ENCODE results near the gene PI4K2B.

Gene PI4K2B

DNA sequence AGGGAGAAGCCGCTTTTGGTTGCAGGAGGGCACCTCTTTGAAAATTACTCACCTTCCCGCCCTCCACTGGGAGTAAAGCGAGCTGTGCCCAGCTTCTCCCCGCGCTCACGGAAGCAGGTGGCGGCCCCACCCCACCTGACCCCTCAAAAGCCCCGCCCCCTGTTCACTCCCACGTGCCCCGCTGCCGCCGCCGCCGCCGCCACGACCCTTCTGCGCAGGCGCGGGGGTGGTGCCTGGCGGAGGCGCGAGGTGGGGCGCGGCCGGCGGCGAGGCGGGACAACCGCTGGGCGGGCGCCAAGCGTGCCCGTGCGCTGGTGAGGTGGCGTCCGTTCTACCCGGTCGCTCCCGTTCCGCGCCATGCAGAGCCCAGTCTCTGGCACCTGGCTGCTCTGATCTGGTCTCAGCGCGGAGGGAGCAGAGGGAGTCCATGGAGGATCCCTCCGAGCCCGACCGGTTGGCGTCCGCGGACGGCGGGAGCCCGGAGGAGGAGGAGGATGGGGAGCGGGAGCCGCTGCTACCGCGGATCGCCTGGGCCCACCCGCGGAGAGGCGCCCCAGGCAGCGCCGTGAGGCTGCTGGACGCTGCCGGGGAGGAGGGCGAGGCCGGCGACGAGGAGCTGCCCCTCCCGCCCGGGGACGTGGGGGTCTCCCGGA, at the start of gene PI4K2B (continued):
- TF ChIP-seq ZFP41 (tag by site-specific recombination; IDR thresholded peaks at IDR 0.05; ENCODE audit: borderline replicate concordance): no peak
- peak; percentile 74 for TF ChIP-seq ZIC2 (tag by site-specific recombination; IDR thresholded peaks at IDR 0.05)
- no peak for TF ChIP-seq ZNF48 (tag by site-specific recombination; IDR thresholded peaks at IDR 0.05)
- TF ChIP-seq ZNF132 (tag by site-specific recombination; IDR thresholded peaks at IDR 0.05; ENCODE audit: borderline replicate concordance): no peak
- no peak for TF ChIP-seq ZNF274 (IDR thresholded peaks at IDR 0.05; ENCODE audit: low read length)
- no peak for TF ChIP-seq ZNF274 (tag by site-specific recombination; IDR thresholded peaks at IDR 0.05; ENCODE audit: borderline replicate concordance)
- TF ChIP-seq YY1 (tag by site-specific recombination; IDR thresholded peaks at IDR 0.05): 0 out of 2 replicates have a peak, but pooled peaks have one; percentile 44
- peak; percentile 64; the same call in 1 of the 2 replicates for TF ChIP-seq GLIS2 (tag by site-specific recombination; IDR thresholded peaks at IDR 0.05)
- no peak for TF ChIP-seq WT1 (tag by site-specific recombination; IDR thresholded peaks at IDR 0.05)
- TF ChIP-seq ZNF18 (tag by site-specific recombination; IDR thresholded peaks at IDR 0.05): no peak
- no peak for TF ChIP-seq ZNF701 (tag by site-specific recombination; IDR thresholded peaks at IDR 0.05)
- no peak for TF ChIP-seq ZNF121 (tag by site-specific recombination; IDR thresholded peaks at IDR 0.05)
- TF ChIP-seq ZNF266 (tag by site-specific recombination; IDR thresholded peaks at IDR 0.05; ENCODE audit: low read depth): no peak
- no peak for TF ChIP-seq ZBTB10 (tag by site-specific recombination; IDR thresholded peaks at IDR 0.05)
- no peak for TF ChIP-seq ZNF211 (tag by site-specific recombination; IDR thresholded peaks at IDR 0.05; ENCODE audit: low read depth)
- peak; percentile 55 for TF ChIP-seq PATZ1 (tag by site-specific recombination; IDR thresholded peaks at IDR 0.05)
- TF ChIP-seq, protein P1, sequence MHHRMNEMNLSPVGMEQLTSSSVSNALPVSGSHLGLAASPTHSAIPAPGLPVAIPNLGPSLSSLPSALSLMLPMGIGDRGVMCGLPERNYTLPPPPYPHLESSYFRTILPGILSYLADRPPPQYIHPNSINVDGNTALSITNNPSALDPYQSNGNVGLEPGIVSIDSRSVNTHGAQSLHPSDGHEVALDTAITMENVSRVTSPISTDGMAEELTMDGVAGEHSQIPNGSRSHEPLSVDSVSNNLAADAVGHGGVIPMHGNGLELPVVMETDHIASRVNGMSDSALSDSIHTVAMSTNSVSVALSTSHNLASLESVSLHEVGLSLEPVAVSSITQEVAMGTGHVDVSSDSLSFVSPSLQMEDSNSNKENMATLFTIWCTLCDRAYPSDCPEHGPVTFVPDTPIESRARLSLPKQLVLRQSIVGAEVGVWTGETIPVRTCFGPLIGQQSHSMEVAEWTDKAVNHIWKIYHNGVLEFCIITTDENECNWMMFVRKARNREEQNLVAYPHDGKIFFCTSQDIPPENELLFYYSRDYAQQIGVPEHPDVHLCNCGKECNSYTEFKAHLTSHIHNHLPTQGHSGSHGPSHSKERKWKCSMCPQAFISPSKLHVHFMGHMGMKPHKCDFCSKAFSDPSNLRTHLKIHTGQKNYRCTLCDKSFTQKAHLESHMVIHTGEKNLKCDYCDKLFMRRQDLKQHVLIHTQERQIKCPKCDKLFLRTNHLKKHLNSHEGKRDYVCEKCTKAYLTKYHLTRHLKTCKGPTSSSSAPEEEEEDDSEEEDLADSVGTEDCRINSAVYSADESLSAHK (tag by site-specific recombination; IDR thresholded peaks at IDR 0.05): no peak
- no peak for TF ChIP-seq ZNF169 (tag by site-specific recombination; IDR thresholded peaks at IDR 0.05)
- no peak for TF ChIP-seq ZBTB1 (tag by site-specific recombination; IDR thresholded peaks at IDR 0.05)
- no peak for TF ChIP-seq ZNF10 (tag by site-specific recombination; IDR thresholded peaks at IDR 0.05)
- no peak for TF ChIP-seq OVOL3 (tag by site-specific recombination; IDR thresholded peaks at IDR 0.05)
- no peak for TF ChIP-seq ZNF596 (tag by site-specific recombination; IDR thresholded peaks at IDR 0.05)
- no peak for TF ChIP-seq ZNF624 (tag by site-specific recombination; IDR thresholded peaks at IDR 0.05)
- peak; percentile 70; the same call in 1 of the 2 replicates for TF ChIP-seq ZNF561 (tag by site-specific recombination; IDR thresholded peaks at IDR 0.05; ENCODE audit: borderline replicate concordance)
- no peak for TF ChIP-seq ZNF292 (tag by site-specific recombination; IDR thresholded peaks at IDR 0.05; ENCODE audit: borderline replicate concordance, low read depth)
- no peak for TF ChIP-seq ZNF530 (tag by site-specific recombination; IDR thresholded peaks at IDR 0.05; ENCODE audit: low read depth)
- no peak for TF ChIP-seq ZNF350 (tag by site-specific recombination; IDR thresholded peaks at IDR 0.05)
- TF ChIP-seq GFI1B (tag by site-specific recombination; IDR thresholded peaks at IDR 0.05): no peak

Measured in HEK293 (cell line).